Stomach (tissue), 4 donors: ENCODE results near the gene DTNBP1.

Source experiments
- CTCF ChIP-seq, 7 experiments: fragments of 450-650 bp in 4 of 7; fragments of 200-600 bp in 3 of 7; sonication (generic) in 3 of 7; IDR thresholded peaks; one replicate each; pipeline ENCODE4 v1.5.1; 2016 to 2019; ENCODE audit warnings: antibody characterized with exemption in 7 of 7, control low read depth in 2 of 7, mild to moderate bottlenecking in 1 of 7
- POLR2A ChIP-seq, 4 donors: fragments of 450-650 bp; IDR thresholded peaks; one replicate each; pipeline ENCODE4 v1.6.1; 2016; ENCODE audit warnings: antibody characterized with exemption in 4 of 4, control low read depth in 2 of 4, mild to moderate bottlenecking in 1 of 4, moderate library complexity in 1 of 4

- no peak for TF ChIP-seq POLR2A (IDR thresholded peaks at IDR 0.05)
- TF ChIP-seq CTCF (IDR thresholded peaks at IDR 0.05) = no peak
Observed at GRCh38 chr6:15642276-15642675, 20.6 kb downstream of the DTNBP1 start.
